ENCODE data around the gene STXBP4. TPM values are rescaled to one million over a fixed set of nuclear protein-coding genes. Genes with fewer than 3 reads are reported as not detected.

The STXBP4 gene
- total RNA-seq, 1 experiment from 2014 or later = 16.5 TPM

DNA sequence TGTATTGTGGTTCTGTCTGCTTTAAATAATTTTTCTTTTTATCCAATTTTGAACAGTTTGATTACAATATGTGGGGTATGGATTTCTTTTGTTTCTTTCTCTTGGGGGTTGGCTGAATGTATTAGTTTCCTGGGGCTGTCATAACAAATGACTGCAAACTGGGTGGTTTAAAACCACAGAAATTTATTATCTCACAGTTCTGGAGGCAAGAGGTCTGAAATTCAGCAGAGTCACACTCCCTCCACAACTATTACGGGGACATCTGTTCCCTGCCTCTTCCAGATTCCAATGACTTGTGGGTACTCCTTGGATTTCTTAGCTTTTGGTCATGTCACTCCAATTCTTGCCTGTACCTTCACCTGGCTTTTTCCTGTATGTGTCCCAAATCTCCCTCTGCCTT lies 23.8 kb upstream of the STXBP4 start:
- Histone ChIP-seq H2BK20ac (ENCODE audit: low read depth, low read length, poor library complexity, severe bottlenecking) (no peak overlapping the region), H3K27me3 (ENCODE audit: insufficient read depth, low read length) (no peaks in the 10 kb centered on the region), H4K91ac (ENCODE audit: insufficient read length, low read depth, low read length) (no peak overlapping the region), H2AFZ (ENCODE audit: low read length) (no peak overlapping the region), H2AK5ac (ENCODE audit: insufficient read length, low read length) (no peak overlapping the region), H4K20me1 (ENCODE audit: control insufficient read depth, insufficient read depth, insufficient read length) (no peaks in the 10 kb centered on the region), H3K18ac (ENCODE audit: insufficient read length, low read depth, low read length) (no peak overlapping the region), H3K23ac (ENCODE audit: insufficient read length, low read depth, low read length) (no peak overlapping the region), H4K8ac (replicated peaks; ENCODE audit: insufficient read length, low read depth, low read length) (no peak overlapping the region), H3K79me1 (ENCODE audit: insufficient read depth, low read depth, low read length, poor library complexity, severe bottlenecking) (no peaks in the 10 kb centered on the region), H3K27ac (ENCODE audit: insufficient read length, low read depth, low read length) (no peak overlapping the region), H3K14ac (ENCODE audit: insufficient read depth, low read length) (no peak overlapping the region), H2BK15ac (ENCODE audit: low read depth, low read length) (no peak overlapping the region), H3K9ac (ENCODE audit: extremely low read depth, insufficient read length, low read length) (no peak overlapping the region), H3T11ph (ENCODE audit: low read length) (no peak overlapping the region), H3K79me2 (ENCODE audit: insufficient read depth, low read length) (no peaks in the 10 kb centered on the region), H3K4ac (ENCODE audit: low read depth, low read length) (no peak overlapping the region), H3K23me2 (ENCODE audit: insufficient read length, low read depth, low read length, poor library complexity, severe bottlenecking) (no peaks in the 10 kb centered on the region), H2BK12ac (ENCODE audit: insufficient read length, low read depth, low read length) (no peak overlapping the region), H3K4me1 (ENCODE audit: insufficient read depth, low read length) (no peaks in the 10 kb centered on the region), H4K5ac (ENCODE audit: insufficient read length, low read depth, low read length) (no peak overlapping the region), H3K4me2 (ENCODE audit: insufficient read depth, insufficient read length, low read length) (no peak overlapping the region), H2BK5ac (ENCODE audit: insufficient read length, low read length) (no peak overlapping the region), H3K56ac (ENCODE audit: insufficient read length, low read depth, low read length) (no peak overlapping the region), H3K9me3 (ENCODE audit: control insufficient read depth, low read depth, low read length) (no peaks in the 10 kb centered on the region), H2BK120ac (ENCODE audit: low read depth, low read length, poor library complexity, severe bottlenecking) (no peak overlapping the region)
- DNase-seq = no peak
- Mint-ChIP-seq H3K4me3 (no peak overlapping the region), H3K27me3 (ENCODE audit: low read depth) (no peaks in the 10 kb centered on the region), H3K36me3 (ENCODE audit: insufficient read depth in 1 of 3, low read depth in 3 of 3) (peaks cover 16 to 44% (median 43%) of the 10 kb centered on the region in 3 experiments; a peak in 6 of 7 replicates), H3K9me3 (no peaks in the 10 kb centered on the region), H3K27ac (peak overlapping the region in 1 of 3 experiments; percentile 39; a peak in 2 of 7 replicates), H3K4me1 (no peaks in the 10 kb centered on the region)
- no CpG with 5 or more reads among the region's 1 CpG for WGBS (ENCODE audit: extremely low coverage, insufficient read length, low lambda C conversion rate)
- TF ChIP-seq, protein P1, sequence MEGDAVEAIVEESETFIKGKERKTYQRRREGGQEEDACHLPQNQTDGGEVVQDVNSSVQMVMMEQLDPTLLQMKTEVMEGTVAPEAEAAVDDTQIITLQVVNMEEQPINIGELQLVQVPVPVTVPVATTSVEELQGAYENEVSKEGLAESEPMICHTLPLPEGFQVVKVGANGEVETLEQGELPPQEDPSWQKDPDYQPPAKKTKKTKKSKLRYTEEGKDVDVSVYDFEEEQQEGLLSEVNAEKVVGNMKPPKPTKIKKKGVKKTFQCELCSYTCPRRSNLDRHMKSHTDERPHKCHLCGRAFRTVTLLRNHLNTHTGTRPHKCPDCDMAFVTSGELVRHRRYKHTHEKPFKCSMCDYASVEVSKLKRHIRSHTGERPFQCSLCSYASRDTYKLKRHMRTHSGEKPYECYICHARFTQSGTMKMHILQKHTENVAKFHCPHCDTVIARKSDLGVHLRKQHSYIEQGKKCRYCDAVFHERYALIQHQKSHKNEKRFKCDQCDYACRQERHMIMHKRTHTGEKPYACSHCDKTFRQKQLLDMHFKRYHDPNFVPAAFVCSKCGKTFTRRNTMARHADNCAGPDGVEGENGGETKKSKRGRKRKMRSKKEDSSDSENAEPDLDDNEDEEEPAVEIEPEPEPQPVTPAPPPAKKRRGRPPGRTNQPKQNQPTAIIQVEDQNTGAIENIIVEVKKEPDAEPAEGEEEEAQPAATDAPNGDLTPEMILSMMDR (conservative IDR thresholded peaks at IDR 0.05) = no peak

Data from H9 (cell line).